Measurements from ENCODE around the gene ZNF775.

The ZNF775 gene

DNA sequence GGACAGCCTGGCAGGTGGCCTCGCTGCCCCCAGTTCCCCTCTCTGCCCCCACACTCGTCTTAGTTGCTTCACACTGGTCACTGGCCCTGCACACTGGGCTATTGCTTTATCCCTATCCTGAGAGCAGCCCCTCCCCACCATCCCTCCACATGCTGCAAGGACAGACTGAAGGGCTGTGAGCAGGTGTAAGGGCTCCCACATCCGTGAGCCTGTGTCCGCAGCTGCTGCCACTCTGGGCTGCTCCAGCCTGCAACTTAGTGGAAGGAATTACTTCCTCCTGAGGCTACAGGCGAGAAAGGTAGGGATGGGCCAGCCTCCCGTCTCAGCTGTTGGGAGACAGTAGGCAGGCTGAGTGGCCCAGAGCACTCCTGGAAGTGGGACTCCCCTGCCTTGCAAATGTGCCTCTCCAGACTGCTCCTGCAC lies 41.5 kb upstream of the ZNF775 start:
- ATAC-seq, result no peak
- TF ChIP-seq ESRRG (CRISPR knock-in tag; IDR thresholded peaks at IDR 0.05) (no peak), OSR1 (CRISPR knock-in tag; IDR thresholded peaks at IDR 0.05) (no peak), GLIS3 (CRISPR knock-in tag; IDR thresholded peaks at IDR 0.05) (no peak), ZNF70 (CRISPR knock-in tag; IDR thresholded peaks at IDR 0.05) (no peak)

DNA sequence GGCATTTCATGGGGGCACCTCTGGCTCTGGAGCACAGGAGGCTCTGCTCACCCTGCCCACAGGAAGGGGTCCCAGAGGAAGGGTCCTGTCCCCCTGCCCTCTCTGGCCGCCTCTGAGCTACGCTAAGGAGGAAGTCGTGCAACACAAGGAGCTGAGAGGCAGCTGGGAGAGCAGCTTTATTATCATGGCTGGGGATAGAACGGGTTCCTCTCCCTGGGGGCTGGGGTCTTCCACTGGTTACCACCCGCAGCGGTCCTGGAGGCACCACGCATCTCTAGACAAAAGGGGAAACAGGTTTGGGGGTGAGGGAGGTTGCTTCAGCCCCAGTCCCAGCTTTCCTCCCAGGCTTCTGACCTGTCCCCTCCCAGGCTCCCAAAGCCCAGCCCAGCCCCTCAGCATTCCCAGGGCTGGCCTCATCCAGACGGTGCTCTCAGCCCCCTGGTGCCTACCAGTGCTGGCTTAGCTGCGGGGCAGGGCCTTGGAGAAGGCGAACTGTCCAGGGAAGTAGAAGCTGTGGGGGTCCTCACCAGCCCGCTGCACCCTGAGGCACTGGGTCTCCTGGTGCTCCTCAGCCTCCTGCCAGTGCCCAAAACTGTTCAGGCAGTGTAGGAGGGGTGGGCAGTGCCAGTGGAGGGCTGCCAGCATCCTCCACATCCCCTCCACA lies 40.8 kb upstream of the ZNF775 start:
- ATAC-seq, result no peak
- TF ChIP-seq TCF4 (CRISPR knock-in tag; IDR thresholded peaks at IDR 0.05; ENCODE audit: borderline replicate concordance) (no peak), ZFP3 (CRISPR knock-in tag; IDR thresholded peaks at IDR 0.05) (no peak), ZNF8 (CRISPR knock-in tag; IDR thresholded peaks at IDR 0.05) (no peak), ISL1 (CRISPR knock-in tag; IDR thresholded peaks at IDR 0.05) (no peak), ZNF565 (CRISPR knock-in tag; conservative IDR thresholded peaks at IDR 0.05; ENCODE audit: low read depth) (no peak), BACH2 (CRISPR knock-in tag; IDR thresholded peaks at IDR 0.05; ENCODE audit: borderline replicate concordance) (no peak), CSRNP3 (CRISPR knock-in tag; IDR thresholded peaks at IDR 0.05) (no peak), TOX (CRISPR knock-in tag; IDR thresholded peaks at IDR 0.05; ENCODE audit: borderline replicate concordance) (no peak), ESRRG (CRISPR knock-in tag; IDR thresholded peaks at IDR 0.05) (no peak), PPARA (CRISPR knock-in tag; IDR thresholded peaks at IDR 0.05; ENCODE audit: borderline replicate concordance) (no peak)
- TF ChIP-seq, protein P1, sequence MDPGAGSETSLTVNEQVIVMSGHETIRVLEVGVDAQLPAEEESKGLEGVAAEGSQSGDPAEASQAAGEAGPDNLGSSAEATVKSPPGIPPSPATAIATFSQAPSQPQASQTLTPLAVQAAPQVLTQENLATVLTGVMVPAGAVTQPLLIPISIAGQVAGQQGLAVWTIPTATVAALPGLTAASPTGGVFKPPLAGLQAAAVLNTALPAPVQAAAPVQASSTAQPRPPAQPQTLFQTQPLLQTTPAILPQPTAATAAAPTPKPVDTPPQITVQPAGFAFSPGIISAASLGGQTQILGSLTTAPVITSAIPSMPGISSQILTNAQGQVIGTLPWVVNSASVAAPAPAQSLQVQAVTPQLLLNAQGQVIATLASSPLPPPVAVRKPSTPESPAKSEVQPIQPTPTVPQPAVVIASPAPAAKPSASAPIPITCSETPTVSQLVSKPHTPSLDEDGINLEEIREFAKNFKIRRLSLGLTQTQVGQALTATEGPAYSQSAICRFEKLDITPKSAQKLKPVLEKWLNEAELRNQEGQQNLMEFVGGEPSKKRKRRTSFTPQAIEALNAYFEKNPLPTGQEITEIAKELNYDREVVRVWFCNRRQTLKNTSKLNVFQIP (CRISPR knock-in tag; IDR thresholded peaks at IDR 0.05; ENCODE audit: borderline replicate concordance, low read depth), result no peak
- TF ChIP-seq, protein P2, sequence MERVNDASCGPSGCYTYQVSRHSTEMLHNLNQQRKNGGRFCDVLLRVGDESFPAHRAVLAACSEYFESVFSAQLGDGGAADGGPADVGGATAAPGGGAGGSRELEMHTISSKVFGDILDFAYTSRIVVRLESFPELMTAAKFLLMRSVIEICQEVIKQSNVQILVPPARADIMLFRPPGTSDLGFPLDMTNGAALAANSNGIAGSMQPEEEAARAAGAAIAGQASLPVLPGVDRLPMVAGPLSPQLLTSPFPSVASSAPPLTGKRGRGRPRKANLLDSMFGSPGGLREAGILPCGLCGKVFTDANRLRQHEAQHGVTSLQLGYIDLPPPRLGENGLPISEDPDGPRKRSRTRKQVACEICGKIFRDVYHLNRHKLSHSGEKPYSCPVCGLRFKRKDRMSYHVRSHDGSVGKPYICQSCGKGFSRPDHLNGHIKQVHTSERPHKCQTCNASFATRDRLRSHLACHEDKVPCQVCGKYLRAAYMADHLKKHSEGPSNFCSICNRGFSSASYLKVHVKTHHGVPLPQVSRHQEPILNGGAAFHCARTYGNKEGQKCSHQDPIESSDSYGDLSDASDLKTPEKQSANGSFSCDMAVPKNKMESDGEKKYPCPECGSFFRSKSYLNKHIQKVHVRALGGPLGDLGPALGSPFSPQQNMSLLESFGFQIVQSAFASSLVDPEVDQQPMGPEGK (CRISPR knock-in tag; IDR thresholded peaks at IDR 0.05; ENCODE audit: borderline replicate concordance), result no peak
- TF ChIP-seq, protein P3, sequence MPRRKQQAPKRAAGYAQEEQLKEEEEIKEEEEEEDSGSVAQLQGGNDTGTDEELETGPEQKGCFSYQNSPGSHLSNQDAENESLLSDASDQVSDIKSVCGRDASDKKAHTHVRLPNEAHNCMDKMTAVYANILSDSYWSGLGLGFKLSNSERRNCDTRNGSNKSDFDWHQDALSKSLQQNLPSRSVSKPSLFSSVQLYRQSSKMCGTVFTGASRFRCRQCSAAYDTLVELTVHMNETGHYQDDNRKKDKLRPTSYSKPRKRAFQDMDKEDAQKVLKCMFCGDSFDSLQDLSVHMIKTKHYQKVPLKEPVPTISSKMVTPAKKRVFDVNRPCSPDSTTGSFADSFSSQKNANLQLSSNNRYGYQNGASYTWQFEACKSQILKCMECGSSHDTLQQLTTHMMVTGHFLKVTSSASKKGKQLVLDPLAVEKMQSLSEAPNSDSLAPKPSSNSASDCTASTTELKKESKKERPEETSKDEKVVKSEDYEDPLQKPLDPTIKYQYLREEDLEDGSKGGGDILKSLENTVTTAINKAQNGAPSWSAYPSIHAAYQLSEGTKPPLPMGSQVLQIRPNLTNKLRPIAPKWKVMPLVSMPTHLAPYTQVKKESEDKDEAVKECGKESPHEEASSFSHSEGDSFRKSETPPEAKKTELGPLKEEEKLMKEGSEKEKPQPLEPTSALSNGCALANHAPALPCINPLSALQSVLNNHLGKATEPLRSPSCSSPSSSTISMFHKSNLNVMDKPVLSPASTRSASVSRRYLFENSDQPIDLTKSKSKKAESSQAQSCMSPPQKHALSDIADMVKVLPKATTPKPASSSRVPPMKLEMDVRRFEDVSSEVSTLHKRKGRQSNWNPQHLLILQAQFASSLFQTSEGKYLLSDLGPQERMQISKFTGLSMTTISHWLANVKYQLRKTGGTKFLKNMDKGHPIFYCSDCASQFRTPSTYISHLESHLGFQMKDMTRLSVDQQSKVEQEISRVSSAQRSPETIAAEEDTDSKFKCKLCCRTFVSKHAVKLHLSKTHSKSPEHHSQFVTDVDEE (CRISPR knock-in tag; IDR thresholded peaks at IDR 0.05), result no peak

DNA sequence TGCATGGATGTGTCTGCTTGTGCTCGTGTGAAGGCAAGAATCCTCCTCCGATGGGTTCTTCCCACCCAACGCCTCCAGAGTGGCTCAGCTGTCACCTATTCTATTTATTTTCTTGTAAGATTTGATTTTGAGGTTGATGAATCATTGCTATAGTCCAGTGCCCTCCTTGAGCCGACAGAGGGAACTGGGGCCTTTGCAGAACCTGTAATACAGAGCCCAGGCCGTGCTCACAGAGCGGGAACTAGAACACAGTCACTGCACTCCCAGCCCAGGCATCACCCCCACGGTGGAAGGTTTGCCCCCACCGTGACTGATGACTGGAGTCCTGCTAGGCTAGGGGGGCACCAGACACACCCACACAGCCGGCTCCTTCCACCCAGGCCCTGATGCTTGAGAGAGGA lies 39.7 kb upstream of the ZNF775 start:
- no peak for ATAC-seq
- TF ChIP-seq, protein P3 (CRISPR knock-in tag; IDR thresholded peaks at IDR 0.05), result no peak
- TF ChIP-seq RARB (CRISPR knock-in tag; IDR thresholded peaks at IDR 0.05), result no peak
- TF ChIP-seq GLIS3 (CRISPR knock-in tag; IDR thresholded peaks at IDR 0.05), result no peak
- TF ChIP-seq ZNF565 (CRISPR knock-in tag; conservative IDR thresholded peaks at IDR 0.05; ENCODE audit: low read depth), result no peak
- no peak for TF ChIP-seq ZNF70 (CRISPR knock-in tag; IDR thresholded peaks at IDR 0.05)
- TF ChIP-seq SNAI2 (CRISPR knock-in tag; IDR thresholded peaks at IDR 0.05), result no peak
- TF ChIP-seq ARNTL (CRISPR knock-in tag; IDR thresholded peaks at IDR 0.05; ENCODE audit: borderline replicate concordance, low read depth), result no peak
- no peak for TF ChIP-seq ZFP30 (CRISPR knock-in tag; IDR thresholded peaks at IDR 0.05)
- TF ChIP-seq ISL1 (CRISPR knock-in tag; IDR thresholded peaks at IDR 0.05), result no peak
- no peak for TF ChIP-seq ZNF8 (CRISPR knock-in tag; IDR thresholded peaks at IDR 0.05)
- TF ChIP-seq OSR1 (CRISPR knock-in tag; IDR thresholded peaks at IDR 0.05), result no peak
- TF ChIP-seq, protein P2 (CRISPR knock-in tag; IDR thresholded peaks at IDR 0.05; ENCODE audit: borderline replicate concordance), result no peak
- no peak for TF ChIP-seq ESRRG (CRISPR knock-in tag; IDR thresholded peaks at IDR 0.05)
- no peak for TF ChIP-seq PPARA (CRISPR knock-in tag; IDR thresholded peaks at IDR 0.05; ENCODE audit: borderline replicate concordance)
- no peak for TF ChIP-seq ZFP3 (CRISPR knock-in tag; IDR thresholded peaks at IDR 0.05)
- no peak for TF ChIP-seq CSRNP3 (CRISPR knock-in tag; IDR thresholded peaks at IDR 0.05)
- no peak for TF ChIP-seq TOX (CRISPR knock-in tag; IDR thresholded peaks at IDR 0.05; ENCODE audit: borderline replicate concordance)
- TF ChIP-seq BACH2 (CRISPR knock-in tag; IDR thresholded peaks at IDR 0.05; ENCODE audit: borderline replicate concordance), result no peak
- no peak for TF ChIP-seq ZC3H10 (CRISPR knock-in tag; IDR thresholded peaks at IDR 0.05)
